Cardiac septum (tissue), 1 donor: ENCODE measurements around the gene NEUROG3. TPM values are rescaled to one million over a fixed set of nuclear protein-coding genes. Genes with fewer than 3 reads are reported as not detected.
"Not testable (repeated sequence)": the region's sequence is repeated elsewhere in the genome, so short reads cannot be mapped to it uniquely, and the experiment has no call there.

Experiments used
- DNase-seq: peaks from one replicate; pipeline ENCODE4 v3.0.0-alpha.2; 2020; ENCODE audit warnings: low spot score
- intact Hi-C: fragments of 100-400 bp; cut with DNase I; formaldehyde crosslinking; loops from one replicate; pipeline ENCODE4 v1.14.0; 2022
- total RNA-seq: library from RNA; stranded (reverse); fragmentation: NEBNext Ultra II Directional; extraction: Animal tissue kit (Norgen Biotek cat#: 25700); gene quantifications from one replicate; pipeline ENCODE4 v1.2.1, GENCODE V29; 2021
- donor health status: DM: no; HTN: no; CAD: no.

NEUROG3 gene
- total RNA-seq, 1 donor from 2014 or later, result not detected

- peak; percentile 39 for DNase-seq
- intact Hi-C loops, result no loop called here
These were observed 1.4 kb upstream of the NEUROG3 start for GRCh38 chr10:69574571-69574978.

- intact Hi-C loops, result no loop called here
These were observed 815 bp downstream of the NEUROG3 start for GRCh38 chr10:69572159-69573055.

GRCh38 chr10:69571618-69572158 is 1.5 kb downstream of the NEUROG3 start:
- no peak for DNase-seq

More at GRCh38 chr10:69572159-69573055, 815 bp downstream of the NEUROG3 start:
- DNase-seq, result peak; percentile 56

GRCh38 chr10:69570050-69570816 is 3.0 kb downstream of the NEUROG3 start:
- intact Hi-C loops, result no loop called here
- no peak for DNase-seq

More at GRCh38 chr10:69571618-69572158, 1.5 kb downstream of the NEUROG3 start:
- intact Hi-C loops, result no loop called here

DNA sequence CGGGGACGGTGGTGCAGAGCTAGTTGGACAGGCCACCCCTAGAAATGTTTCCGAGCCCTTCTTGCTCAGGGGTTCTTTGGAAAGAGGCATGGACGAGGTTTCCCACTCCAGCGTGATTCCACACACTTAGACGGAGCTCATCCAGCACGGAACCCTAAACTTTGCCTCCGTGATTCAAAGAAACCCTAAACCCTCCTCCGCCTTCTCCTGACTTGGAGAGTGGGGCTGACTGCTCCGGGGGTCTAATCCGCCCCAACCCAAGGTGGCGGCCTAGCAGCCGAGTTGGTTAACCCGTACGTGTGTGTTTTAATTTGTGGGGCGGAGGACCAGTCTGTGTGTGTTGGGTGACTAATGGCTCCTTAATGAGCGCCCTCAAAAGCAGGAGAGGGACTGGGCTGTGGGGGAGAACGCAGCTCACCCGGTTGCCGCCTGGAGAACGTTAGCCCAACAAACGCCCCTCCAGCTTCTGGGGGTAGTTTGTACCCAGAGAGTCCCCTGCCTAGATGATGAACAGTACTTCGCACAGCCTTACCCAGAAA is 3.8 kb downstream of the NEUROG3 start:
- intact Hi-C loops, result no loop called here
- no peak for DNase-seq

DNA sequence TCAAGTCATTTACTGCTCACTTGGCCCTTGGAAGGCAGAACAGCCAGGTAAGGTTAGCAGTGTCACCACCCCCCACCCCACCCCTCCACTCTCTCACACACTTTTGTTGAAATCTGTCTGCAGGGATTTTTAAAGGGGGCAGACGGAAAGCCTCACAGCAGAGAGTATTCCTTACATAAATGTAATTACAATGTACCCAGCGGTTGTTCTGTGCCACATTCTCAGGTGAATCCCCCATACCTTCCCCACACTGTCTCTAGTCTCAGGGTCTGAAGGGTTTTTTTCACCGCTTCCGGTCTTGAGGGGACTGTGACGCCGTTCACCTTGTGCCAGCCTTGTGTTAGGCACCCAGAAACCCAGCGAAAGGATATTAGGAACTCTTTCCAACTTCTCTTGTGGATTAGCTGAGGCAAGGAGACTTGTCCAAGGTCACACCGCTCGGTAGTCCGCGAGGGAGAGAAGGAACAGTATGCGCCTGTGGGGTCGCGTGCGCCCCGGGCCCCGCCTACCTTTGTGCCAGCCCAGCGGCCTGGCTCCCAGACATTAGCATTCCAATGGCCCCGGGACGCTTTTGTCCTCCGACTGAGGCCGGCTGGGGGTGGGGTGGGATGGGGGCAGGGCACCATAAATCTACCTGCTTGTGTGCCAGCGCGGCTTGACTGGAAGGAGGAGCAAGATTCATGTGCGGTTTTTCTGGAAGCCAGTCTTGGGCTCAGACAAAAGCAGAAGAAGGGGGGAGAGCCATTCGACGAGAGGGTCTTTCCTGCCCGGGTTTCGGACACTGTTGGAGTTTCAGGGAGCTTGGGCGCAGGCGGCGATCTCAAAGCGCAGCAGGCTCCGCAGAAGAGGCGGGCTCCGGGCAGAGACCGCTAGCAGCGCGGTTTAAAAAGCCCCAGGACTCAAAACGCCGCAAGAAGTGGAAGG is 4.5 kb downstream of the NEUROG3 start:
- intact Hi-C loops, result no loop called here
- no peak for DNase-seq

DNA sequence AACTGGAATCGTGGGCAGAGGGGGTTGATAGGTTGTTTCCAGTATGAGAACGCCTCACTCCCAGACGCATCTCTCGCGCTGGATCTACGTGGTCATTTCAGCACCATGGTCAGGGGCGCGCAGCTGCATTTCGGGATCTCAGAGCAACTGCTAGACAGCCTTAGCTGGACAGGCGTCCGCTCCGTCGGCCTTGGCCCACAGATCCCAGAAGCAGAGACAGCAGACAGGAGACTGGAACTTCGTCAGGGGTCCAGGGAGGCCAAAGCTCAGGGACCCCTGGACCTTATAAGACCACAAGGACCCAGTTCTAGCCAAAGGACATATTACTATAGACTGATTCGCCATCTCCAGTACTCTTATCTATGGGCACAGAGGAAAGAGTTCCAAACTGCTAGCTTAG is 5.3 kb downstream of the NEUROG3 start:
- intact Hi-C loops, result no loop called here
- DNase-seq, result no peak

GRCh38 chr10:69562731-69563254 is 10.4 kb downstream of the NEUROG3 start:
- intact Hi-C loops, result no loop called here
- DNase-seq, result no peak

- no peak for DNase-seq
- intact Hi-C loops, result no loop called here
These were observed 13.7 kb downstream of the NEUROG3 start for GRCh38 chr10:69559525-69559924.

DNA sequence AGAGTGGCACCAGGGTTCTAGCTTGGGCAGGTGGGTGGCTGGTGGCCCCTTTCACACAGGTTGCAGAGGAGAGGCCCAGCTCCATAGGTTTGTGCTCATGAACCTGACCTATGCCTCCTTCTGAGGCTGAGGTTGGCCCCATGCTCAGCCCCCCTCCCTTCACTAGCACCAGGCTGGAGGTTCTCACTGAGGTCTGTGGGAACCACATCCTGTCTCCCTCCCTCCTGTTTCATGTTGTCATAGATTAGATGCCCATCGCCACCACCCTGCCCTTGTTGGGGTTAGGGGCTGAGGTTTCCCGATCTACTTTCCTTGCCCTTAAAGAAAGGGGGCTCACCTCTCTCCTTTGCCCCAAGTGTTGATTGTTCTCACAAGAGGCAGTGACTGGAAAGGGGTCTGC is 14.7 kb downstream of the NEUROG3 start:
- intact Hi-C loops, result no loop called here
- DNase-seq, result no peak

- no peak for DNase-seq
- intact Hi-C loops, result no loop called here
These were observed 18.6 kb downstream of the NEUROG3 start for GRCh38 chr10:69554611-69555010.

DNA sequence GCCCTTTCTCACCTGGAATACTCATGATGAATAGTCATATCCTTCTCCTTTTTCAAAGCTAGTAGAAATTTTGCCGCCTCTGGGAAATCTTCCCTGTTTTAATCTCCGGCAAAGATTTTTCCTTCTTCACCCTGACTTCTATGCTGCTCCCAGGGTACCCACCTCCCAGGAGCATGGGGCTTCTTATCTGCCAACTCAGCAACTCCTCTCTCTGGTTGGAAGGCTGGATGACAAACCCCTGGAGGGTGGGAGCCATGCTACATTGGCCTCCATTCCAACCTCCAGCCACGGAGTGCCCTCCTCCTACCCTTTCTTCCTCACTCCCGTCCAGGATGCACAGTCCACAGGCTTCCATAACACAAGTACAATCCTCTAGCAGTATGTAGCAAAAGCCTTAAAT is 19.9 kb downstream of the NEUROG3 start:
- DNase-seq, result no peak
- intact Hi-C loops, result no loop called here

DNA sequence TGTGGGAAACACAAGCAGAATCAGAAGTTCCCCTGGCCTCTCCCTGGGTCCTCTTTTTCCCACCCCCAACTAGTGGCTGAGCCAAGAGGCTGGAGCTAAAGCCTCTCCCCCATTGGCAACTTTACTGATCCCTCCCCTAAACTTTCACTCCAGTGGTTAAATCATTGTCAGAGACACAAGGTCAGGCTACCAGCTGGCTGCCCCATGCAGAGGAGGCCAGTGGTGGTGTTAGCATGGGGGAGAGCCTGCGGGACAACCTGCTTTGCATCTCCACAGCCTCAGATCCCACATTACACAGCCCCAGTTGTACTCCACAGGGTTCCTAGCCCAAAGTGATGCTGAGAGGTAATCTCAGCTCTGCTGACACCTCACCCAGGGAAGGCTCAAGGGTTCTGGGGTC is 21.0 kb downstream of the NEUROG3 start:
- intact Hi-C loops, result no loop called here

GRCh38 chr10:69549959-69550358 is 23.3 kb downstream of the NEUROG3 start:
- intact Hi-C loops, result no loop called here
- DNase-seq, result no peak

More for the DNA sequence above, 21.0 kb downstream of the NEUROG3 start:
- no peak for DNase-seq

GRCh38 chr10:69541463-69541862 is 31.8 kb downstream of the NEUROG3 start:
- intact Hi-C loops, result no loop called here
- DNase-seq, result no peak

GRCh38 chr10:69538461-69538860 is 34.8 kb downstream of the NEUROG3 start:
- intact Hi-C loops, result no loop called here
- DNase-seq, result no peak

GRCh38 chr10:69537449-69537848 is 35.8 kb downstream of the NEUROG3 start:
- no peak for DNase-seq
- intact Hi-C loops, result no loop called here

DNA sequence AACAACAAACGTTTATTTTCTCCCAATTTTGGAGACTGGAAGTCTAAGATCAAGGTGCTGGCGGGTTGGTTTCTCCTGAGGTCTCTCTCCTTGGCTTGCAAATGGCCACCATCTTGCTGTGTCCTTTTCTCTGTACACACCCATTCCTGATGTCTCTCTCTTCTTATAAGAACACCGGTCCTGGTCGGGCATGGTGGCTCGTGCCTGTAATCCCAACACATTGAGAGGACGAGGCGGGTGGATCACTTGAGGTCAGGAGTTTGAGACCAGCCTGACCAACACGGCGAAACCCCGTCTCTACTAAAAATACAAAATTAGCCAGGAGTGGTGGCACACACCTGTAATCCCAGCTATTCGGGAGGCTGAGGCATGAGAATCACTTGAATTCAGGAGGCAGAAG is 36.7 kb downstream of the NEUROG3 start:
- DNase-seq, intact Hi-C loops: not testable (repeated sequence)

- DNase-seq, result no peak
- intact Hi-C loops, result no loop called here
These were observed 39.6 kb downstream of the NEUROG3 start for GRCh38 chr10:69533658-69534057.
